HG02885 (cell line): ENCODE results near the gene ARSA.
"Not testable (repeated sequence)": the region's sequence is repeated elsewhere in the genome, so short reads cannot be mapped to it uniquely, and the experiment has no call there.

Source experiments
- ATAC-seq: cut with Tn5 transposase; IDR thresholded peaks from one replicate; pipeline ENCODE4 v1.9.1; 2021; ENCODE audit warnings: mild to moderate bottlenecking; ENCODE audit not compliant: unreplicated experiment, poor library complexity

The ARSA gene

GRCh38 chr22:50624347-50625130 is 3.4 kb downstream of the ARSA start:
- ATAC-seq, result no peak

GRCh38 chr22:50622723-50623327 is 5.1 kb downstream of the ARSA start:
- ATAC-seq, result no peak

- ATAC-seq, result no peak
Measured at GRCh38 chr22:50621948-50622722, 5.8 kb downstream of the ARSA start.

DNA sequence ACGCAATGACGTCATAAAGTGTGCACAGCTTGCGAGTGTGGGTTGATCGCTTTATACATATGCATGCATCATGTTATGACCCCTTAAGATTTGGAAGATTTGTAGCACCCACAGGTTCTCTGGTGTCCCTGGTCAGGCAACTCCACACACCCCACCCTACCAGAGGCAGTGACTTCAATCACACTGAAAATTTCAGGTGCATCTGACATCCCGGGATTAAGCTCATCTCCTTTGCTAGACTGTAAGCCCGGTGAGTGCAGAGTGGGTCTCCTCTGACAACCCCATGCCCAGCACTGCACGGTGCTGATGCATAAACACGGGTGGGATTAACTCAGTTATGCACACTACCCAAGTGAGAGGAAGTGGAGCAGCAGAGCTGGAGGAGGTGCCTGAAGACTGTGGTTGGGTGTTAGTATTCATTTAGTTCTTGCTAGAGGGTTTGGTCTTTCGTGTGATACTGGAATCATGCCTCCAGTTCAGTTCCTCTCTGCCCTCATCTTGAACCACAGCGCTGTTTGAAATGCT is 6.5 kb downstream of the ARSA start:
- ATAC-seq, result peak; percentile 52

DNA sequence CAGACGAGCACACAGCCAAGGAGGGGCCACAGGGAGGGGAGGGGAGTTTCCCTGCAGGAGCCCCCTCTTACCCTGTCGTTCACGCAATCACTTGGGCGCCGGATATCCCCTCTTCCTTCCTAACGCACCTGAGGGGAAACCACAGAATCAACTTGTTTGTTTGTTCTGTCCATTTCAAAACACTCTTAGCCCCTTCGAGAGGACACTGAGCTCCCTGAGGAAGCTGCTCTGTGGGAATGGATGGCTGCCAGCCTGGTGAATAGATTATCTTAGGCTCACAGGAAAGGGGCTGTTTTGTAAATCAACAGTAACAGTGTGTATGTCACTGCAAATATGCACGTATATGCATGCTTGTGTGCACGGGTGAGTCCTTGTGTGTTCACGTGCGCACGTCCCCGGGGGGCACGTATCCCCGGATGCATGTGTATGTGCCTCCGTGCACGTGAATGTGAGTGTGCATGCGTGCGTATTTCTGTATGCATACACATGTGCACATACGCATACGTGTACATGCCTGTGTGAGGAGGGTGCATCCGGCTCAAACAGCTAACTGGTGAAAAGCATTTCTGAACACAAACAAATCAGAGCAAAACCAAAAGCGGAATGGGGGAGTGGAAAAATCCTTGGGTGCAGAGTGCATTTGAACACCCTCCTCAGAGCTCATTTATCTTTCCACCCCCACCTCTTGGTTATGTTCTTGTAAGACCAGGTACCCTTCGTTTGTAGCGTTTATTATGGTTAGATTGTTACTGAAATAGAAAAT is 7.2 kb downstream of the ARSA start:
- ATAC-seq, result peak; percentile 67

- not testable (repeated sequence) for ATAC-seq
Measured at GRCh38 chr22:50614296-50614695, 13.7 kb downstream of the ARSA start.

- ATAC-seq, result no peak
Measured at GRCh38 chr22:50613291-50613981, 14.5 kb downstream of the ARSA start.

GRCh38 chr22:50612528-50613221 is 15.3 kb downstream of the ARSA start:
- no peak for ATAC-seq

- ATAC-seq, result no peak
Measured at GRCh38 chr22:50612168-50612527, 15.8 kb downstream of the ARSA start.

DNA sequence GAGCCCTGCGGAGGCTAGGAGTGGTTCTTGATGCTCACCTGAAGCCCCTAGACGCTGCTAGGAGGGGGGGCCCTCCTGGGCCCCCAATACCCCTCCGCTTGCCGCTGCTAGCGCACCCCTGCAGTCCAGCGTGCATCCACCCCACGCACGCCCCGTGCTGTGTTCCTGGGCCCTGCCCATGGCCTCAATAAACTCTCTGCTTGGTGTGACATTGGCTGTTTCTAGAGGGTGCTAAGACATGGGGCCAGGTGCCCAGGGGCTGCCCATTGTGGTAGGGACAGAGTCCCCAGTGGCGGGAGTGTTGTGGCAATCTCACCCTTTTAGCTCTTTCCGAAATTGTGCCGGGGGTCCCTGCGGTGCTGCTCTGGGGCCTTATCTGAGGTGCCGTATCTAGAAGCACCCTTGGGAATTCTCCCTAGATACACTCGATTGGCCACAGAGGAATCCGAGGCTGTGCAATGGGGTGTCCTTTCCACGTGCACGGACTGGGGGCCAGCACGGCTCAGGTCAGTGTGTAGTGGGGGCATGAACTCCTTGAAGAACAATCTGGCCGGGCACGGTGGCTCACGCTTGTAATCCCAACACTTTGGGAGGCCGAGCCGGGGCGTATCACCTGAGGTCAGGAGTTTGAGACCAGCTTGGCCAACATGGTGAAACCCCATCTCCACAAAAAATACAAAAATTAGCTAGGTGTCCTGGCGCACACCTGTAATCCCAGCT is 16.5 kb downstream of the ARSA start:
- no peak for ATAC-seq

DNA sequence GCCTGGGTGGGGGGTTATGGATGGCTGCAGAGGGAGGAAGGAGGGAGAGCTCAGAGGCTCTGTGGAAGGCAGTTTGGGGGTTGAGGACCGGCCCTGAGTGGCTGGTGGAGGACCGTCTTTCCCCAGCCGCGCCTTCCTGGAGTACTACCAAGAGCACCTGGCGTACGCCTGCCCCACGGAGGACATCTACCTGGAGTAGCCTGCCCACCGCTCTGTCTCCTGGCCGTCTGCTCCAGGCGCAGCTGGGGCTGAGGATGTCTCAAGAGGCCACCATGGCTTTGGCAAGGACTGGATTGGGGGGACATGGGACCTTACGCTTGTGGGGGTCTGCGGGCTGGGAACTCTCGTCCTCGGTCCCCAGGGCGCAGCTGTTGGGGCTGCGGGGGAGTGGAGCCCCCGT is 17.4 kb downstream of the ARSA start:
- ATAC-seq, result no peak

DNA sequence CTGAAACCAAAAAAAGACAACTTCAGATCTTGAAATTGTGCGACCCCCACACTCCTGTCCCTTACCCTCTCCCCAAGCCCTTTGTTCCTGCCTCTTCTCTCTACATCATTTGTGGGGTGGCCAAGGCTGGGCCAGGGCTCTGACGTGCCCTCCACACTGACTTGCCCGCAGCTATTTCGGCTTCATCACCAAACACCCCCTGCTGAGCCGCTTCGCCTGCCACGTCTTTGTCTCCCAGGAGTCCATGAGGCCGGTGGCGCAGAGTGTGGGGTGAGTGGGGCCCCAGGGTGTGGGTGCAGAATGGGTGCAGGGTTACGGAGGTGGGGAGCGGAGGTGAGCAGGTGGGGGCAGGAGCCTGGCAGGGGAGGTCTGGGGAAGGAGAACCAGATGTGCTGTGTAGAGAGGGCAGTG is 17.9 kb downstream of the ARSA start:
- no peak for ATAC-seq

- ATAC-seq, result no peak
Measured at GRCh38 chr22:50609599-50609998, 18.4 kb downstream of the ARSA start.

- ATAC-seq, result no peak
Measured at GRCh38 chr22:50608996-50609395, 19.0 kb downstream of the ARSA start.

- not testable (repeated sequence) for ATAC-seq
Measured at GRCh38 chr22:50608058-50608840, 19.7 kb downstream of the ARSA start.

DNA sequence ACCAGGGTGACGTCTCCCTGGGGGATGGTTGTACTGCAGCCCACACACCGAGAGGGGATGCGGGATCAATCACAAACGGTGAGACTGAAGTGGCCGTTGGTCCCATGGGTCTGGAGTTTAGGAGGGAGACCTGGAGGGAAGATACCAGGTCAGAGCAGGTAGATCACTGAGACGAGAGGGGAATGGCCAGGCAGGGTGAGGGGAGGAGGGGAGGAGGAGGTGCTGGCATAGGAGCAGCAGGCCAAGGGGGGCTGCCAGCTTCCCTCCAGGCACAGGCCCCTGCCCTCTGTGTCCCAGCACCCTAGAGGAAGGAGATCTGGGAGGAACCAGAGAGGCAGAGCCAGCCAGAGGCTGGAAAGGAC is 20.3 kb downstream of the ARSA start:
- no peak for ATAC-seq

GRCh38 chr22:50606946-50607658 is 20.9 kb downstream of the ARSA start:
- ATAC-seq, result no peak
